Measurements from ENCODE around the gene CARD11. TPM values are rescaled to one million over a fixed set of nuclear protein-coding genes. Genes with fewer than 3 reads are reported as not detected.

CARD11 gene
- total RNA-seq, 1 donor from 2014 or later: 11.0 TPM

DNA sequence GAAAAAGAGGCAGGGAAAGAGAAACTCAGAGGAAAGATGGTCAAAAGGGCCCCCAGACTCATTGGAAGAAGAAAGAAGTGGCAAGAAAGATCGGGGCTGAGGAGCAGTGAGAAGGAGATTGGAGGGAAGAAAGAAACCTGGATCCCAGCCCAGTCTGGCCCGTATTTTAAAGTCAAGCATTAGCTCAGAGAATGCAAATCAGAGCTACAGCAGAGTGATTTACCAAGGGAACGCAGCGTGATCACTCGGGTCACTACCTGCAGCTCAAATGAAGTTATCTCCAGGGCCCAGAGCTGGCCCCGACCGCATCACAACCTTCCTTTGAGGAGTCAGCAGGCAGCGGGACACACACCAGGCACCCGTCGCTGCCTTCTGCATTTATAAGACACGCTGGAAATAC, 72.8 kb downstream of the CARD11 start:
- peaks cover 2% of the 10 kb centered on the region for H3K4me1 Mint-ChIP-seq (ENCODE audit: low read depth)
- H3K9me3 Mint-ChIP-seq (ENCODE audit: low read depth): peaks cover 9% of the 10 kb centered on the region
- no peak for DNase-seq (ENCODE audit: low spot score, unreplicated experiment)
- H3K27ac Mint-ChIP-seq: no peak overlapping the region
- no peaks in the 10 kb centered on the region for H3K27me3 Mint-ChIP-seq
- peaks cover 3% of the 10 kb centered on the region for H3K36me3 Mint-ChIP-seq (ENCODE audit: insufficient read depth)
- H3K4me3 Mint-ChIP-seq (ENCODE audit: low read depth): no peak overlapping the region
- TF ChIP-seq, protein P1, sequence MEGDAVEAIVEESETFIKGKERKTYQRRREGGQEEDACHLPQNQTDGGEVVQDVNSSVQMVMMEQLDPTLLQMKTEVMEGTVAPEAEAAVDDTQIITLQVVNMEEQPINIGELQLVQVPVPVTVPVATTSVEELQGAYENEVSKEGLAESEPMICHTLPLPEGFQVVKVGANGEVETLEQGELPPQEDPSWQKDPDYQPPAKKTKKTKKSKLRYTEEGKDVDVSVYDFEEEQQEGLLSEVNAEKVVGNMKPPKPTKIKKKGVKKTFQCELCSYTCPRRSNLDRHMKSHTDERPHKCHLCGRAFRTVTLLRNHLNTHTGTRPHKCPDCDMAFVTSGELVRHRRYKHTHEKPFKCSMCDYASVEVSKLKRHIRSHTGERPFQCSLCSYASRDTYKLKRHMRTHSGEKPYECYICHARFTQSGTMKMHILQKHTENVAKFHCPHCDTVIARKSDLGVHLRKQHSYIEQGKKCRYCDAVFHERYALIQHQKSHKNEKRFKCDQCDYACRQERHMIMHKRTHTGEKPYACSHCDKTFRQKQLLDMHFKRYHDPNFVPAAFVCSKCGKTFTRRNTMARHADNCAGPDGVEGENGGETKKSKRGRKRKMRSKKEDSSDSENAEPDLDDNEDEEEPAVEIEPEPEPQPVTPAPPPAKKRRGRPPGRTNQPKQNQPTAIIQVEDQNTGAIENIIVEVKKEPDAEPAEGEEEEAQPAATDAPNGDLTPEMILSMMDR (IDR thresholded peaks at IDR 0.05; ENCODE audit: unreplicated experiment): no peak

DNA sequence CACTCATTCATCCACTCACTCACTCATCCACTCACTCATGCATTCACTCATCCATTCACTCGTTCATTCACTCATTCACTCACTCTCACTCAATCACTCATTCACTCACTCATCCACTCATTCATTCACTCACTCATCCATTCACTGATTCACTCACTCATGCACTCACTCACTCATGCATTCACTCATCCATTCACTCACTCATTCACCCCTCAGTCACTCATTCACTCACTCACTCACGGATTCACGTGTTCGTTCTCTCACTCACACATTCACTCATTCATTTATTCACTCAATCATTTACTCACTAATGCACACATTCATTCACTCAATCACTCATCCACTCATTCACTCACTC, 73.4 kb downstream of the CARD11 start:
- Mint-ChIP-seq H3K36me3 (ENCODE audit: insufficient read depth) (peaks cover 3% of the 10 kb centered on the region), H3K27ac (no peak overlapping the region), H3K4me1 (ENCODE audit: low read depth) (no peaks in the 10 kb centered on the region), H3K9me3 (ENCODE audit: low read depth) (peaks cover 15% of the 10 kb centered on the region), H3K27me3 (no peaks in the 10 kb centered on the region), H3K4me3 (ENCODE audit: low read depth) (no peak overlapping the region)
- TF ChIP-seq, protein P1 (IDR thresholded peaks at IDR 0.05; ENCODE audit: unreplicated experiment): no peak
- no peak for DNase-seq (ENCODE audit: low spot score, unreplicated experiment)

DNA sequence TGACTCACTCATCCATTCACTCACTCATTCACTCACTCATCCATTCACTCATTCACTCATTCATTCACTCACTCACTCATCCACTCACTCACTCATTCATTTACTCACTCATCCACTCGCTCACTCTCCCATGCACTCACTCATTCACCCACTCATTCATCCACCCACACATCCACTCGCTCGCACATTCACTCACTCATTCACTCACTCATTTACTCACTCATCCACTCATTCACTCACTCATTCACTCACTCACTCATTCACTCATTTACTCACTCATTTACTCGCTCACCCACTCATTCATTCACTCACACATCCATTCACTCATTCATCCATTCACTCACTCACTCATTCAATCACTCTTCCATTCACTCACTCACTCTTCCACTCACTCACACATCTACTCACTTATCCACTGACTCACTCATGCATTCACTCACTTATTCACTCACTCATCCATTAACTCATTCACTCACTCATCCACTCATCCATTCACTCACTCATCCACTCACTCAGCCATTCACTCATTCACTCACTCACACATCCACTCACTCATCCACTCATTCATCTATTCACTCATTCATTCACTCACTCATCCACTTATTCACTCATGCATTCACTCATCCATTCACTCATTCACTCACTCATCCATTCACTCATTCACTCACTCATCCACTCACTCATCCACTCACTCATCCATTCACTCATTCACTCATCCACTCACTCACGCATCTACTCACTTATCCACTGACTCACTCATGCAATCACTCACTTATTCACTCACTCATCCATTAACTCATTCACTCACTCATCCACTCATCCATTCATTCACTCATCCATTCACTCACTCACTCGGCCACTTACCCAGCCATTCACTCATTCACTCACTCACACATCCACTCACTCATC, 74.0 kb downstream of the CARD11 start:
- Mint-ChIP-seq H3K27me3 (no peaks in the 10 kb centered on the region), H3K4me1 (ENCODE audit: low read depth) (no peaks in the 10 kb centered on the region), H3K4me3 (ENCODE audit: low read depth) (no peak overlapping the region), H3K36me3 (ENCODE audit: insufficient read depth) (peaks cover 3% of the 10 kb centered on the region), H3K27ac (no peak overlapping the region), H3K9me3 (ENCODE audit: low read depth) (peaks cover 15% of the 10 kb centered on the region)
- TF ChIP-seq, protein P1 (IDR thresholded peaks at IDR 0.05; ENCODE audit: unreplicated experiment): no peak
- no peak for DNase-seq (ENCODE audit: low spot score, unreplicated experiment)

DNA sequence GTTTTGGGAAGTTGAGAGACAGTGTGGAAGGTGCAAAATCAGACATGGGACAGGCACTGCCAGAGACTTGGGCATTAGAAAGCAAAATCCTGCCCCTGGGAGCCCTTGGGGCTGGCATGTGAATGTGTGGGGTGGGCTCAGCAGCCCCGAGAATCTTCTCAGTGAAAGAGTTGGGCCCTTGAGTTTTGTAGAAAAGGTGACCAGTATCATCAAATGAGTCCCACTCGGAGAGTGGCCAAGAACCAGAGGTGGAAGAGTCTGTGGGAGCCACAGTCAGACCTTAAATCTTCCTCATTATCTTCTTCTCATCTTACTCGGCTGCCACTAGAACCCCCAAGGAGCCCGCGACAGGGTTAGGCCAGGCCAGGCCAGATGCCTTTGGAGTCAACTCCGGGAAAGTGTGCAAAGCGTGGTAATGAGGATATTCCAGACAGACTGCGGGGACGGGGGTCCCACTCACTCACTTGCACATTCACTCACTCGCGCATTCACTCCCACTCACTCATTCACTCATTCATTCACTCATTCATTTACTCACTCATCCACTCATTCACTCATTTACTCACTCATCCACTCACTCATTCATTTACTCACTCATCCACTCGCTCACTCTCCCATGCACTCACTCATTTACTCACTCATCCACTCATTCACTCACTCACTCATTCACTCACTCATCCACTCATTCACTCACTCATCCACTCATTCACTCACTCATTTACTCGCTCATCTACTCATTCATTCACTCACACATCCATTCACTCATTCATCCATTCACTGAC, 74.9 kb downstream of the CARD11 start:
- DNase-seq (ENCODE audit: low spot score, unreplicated experiment): no peak
- no peaks in the 10 kb centered on the region for H3K27me3 Mint-ChIP-seq
- peaks cover 3% of the 10 kb centered on the region for H3K36me3 Mint-ChIP-seq (ENCODE audit: insufficient read depth)
- no peak overlapping the region for H3K4me3 Mint-ChIP-seq (ENCODE audit: low read depth)
- H3K9me3 Mint-ChIP-seq (ENCODE audit: low read depth): peaks cover 15% of the 10 kb centered on the region
- no peaks in the 10 kb centered on the region for H3K4me1 Mint-ChIP-seq (ENCODE audit: low read depth)
- TF ChIP-seq, protein P1 (IDR thresholded peaks at IDR 0.05; ENCODE audit: unreplicated experiment): no peak
- H3K27ac Mint-ChIP-seq: no peak overlapping the region

DNA sequence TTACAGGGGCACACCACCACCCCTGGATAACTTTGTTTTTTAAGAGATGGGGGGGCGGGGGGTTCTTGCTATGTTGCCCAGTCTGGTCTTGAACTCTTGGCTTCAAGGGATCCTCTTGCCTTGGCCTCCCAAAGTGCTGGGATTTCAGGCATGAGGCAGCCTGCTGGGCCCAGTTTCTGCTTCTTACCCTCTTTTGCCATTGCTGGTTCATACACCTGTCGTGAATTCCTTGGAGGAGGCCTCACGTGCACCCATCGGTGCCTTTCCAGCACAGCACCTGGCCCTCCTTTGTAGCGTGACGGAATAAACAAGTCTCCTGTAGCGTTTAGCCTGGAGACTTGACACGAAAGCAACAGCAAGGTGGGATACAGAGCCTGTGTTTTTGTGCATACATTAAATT, 75.5 kb downstream of the CARD11 start:
- Mint-ChIP-seq H3K9me3 (ENCODE audit: low read depth) (peaks cover 15% of the 10 kb centered on the region), H3K27me3 (no peaks in the 10 kb centered on the region), H3K4me3 (ENCODE audit: low read depth) (no peak overlapping the region), H3K4me1 (ENCODE audit: low read depth) (no peaks in the 10 kb centered on the region), H3K27ac (no peak overlapping the region), H3K36me3 (ENCODE audit: insufficient read depth) (peaks cover 3% of the 10 kb centered on the region)
- DNase-seq (ENCODE audit: low spot score, unreplicated experiment): no peak
- TF ChIP-seq, protein P1 (IDR thresholded peaks at IDR 0.05; ENCODE audit: unreplicated experiment): no peak

Measured in progenitor cell of endocrine pancreas (in vitro differentiated cells).